GM21529 (cell line): ENCODE data around the gene NOTCH3.

Experiments
- ATAC-seq: cut with Tn5 transposase; IDR thresholded peaks from one replicate; pipeline ENCODE4 v1.9.1; 2021; ENCODE audit not compliant: unreplicated experiment

The NOTCH3 gene

GRCh38 chr19:15196360-15197005, 4.3 kb downstream of the NOTCH3 start:
- ATAC-seq = no peak

- ATAC-seq = no peak
Observed at GRCh38 chr19:15195371-15196334, 5.1 kb downstream of the NOTCH3 start.

- no peak for ATAC-seq
Observed at GRCh38 chr19:15194938-15195337, 5.9 kb downstream of the NOTCH3 start.

GRCh38 chr19:15191982-15192381, 8.8 kb downstream of the NOTCH3 start:
- no peak for ATAC-seq

- no peak for ATAC-seq
Observed at GRCh38 chr19:15191514-15191913, 9.3 kb downstream of the NOTCH3 start.

- no peak for ATAC-seq
Observed at GRCh38 chr19:15188851-15189250, 11.9 kb downstream of the NOTCH3 start.

- ATAC-seq = no peak
Observed at GRCh38 chr19:15187026-15188007, 13.5 kb downstream of the NOTCH3 start.

- no peak for ATAC-seq
Observed at GRCh38 chr19:15185188-15185587, 15.6 kb downstream of the NOTCH3 start.

GRCh38 chr19:15184776-15185175, 16.0 kb downstream of the NOTCH3 start:
- no peak for ATAC-seq

- ATAC-seq = no peak
Observed at GRCh38 chr19:15181394-15181793, 19.4 kb downstream of the NOTCH3 start.

- ATAC-seq = no peak
Observed at GRCh38 chr19:15180451-15181390, 20.1 kb downstream of the NOTCH3 start.

- no peak for ATAC-seq
Observed at GRCh38 chr19:15178629-15179308, 22.0 kb downstream of the NOTCH3 start.

- no peak for ATAC-seq
Observed at GRCh38 chr19:15177269-15178116, 23.3 kb downstream of the NOTCH3 start.

- no peak for ATAC-seq
Observed at GRCh38 chr19:15175609-15176008, 25.2 kb downstream of the NOTCH3 start.

GRCh38 chr19:15173746-15174404, 26.9 kb downstream of the NOTCH3 start:
- ATAC-seq = no peak

GRCh38 chr19:15170345-15170744, 30.4 kb downstream of the NOTCH3 start:
- ATAC-seq = no peak

GRCh38 chr19:15169541-15170285, 31.1 kb downstream of the NOTCH3 start:
- no peak for ATAC-seq
